GM21529 (cell line): ENCODE measurements around the gene BANP.
"Not testable (repeated sequence)": the region's sequence is repeated elsewhere in the genome, so short reads cannot be mapped to it uniquely, and the experiment has no call there.

Source experiments
- ATAC-seq: cut with Tn5 transposase; IDR thresholded peaks from one replicate; pipeline ENCODE4 v1.9.1; 2021; ENCODE audit not compliant: unreplicated experiment

Gene BANP

GRCh38 chr16:87950765-87951551 lies at the start of gene BANP:
BANP (plus strand) TSS chr16:87951434; CDS start chr16:87975116, 23,682 bp downstream.
- ATAC-seq, result peak; percentile 90

GRCh38 chr16:87904963-87905362 lies 46.3 kb upstream of the BANP start:
- not testable (repeated sequence) for ATAC-seq

- ATAC-seq, result not testable (repeated sequence)
Observed at GRCh38 chr16:87905521-87905920, 45.7 kb upstream of the BANP start.

- not testable (repeated sequence) for ATAC-seq
Observed at GRCh38 chr16:87908101-87908500, 43.1 kb upstream of the BANP start.

- peak; percentile 91 for ATAC-seq
Observed at GRCh38 chr16:87909203-87909935, 41.9 kb upstream of the BANP start.

GRCh38 chr16:87911106-87911763 lies 40.0 kb upstream of the BANP start:
- not testable (repeated sequence) for ATAC-seq

GRCh38 chr16:87912691-87913090 lies 38.5 kb upstream of the BANP start:
- ATAC-seq, result not testable (repeated sequence)

GRCh38 chr16:87914021-87914725 lies 37.1 kb upstream of the BANP start:
- not testable (repeated sequence) for ATAC-seq

- no peak for ATAC-seq
Observed at GRCh38 chr16:87914812-87915211, 36.4 kb upstream of the BANP start.

- ATAC-seq, result no peak
Observed at GRCh38 chr16:87917503-87917902, 33.7 kb upstream of the BANP start.

- ATAC-seq, result no peak
Observed at GRCh38 chr16:87918338-87918737, 32.9 kb upstream of the BANP start.

GRCh38 chr16:87918866-87919680 lies 32.2 kb upstream of the BANP start:
- ATAC-seq, result no peak

GRCh38 chr16:87919681-87919994 lies 31.6 kb upstream of the BANP start:
- ATAC-seq, result no peak

- no peak for ATAC-seq
Observed at GRCh38 chr16:87921236-87921773, 29.9 kb upstream of the BANP start.

GRCh38 chr16:87922250-87922871 lies 28.9 kb upstream of the BANP start:
- ATAC-seq, result no peak

- peak; percentile 74 for ATAC-seq
Observed at GRCh38 chr16:87924041-87924810, 27.0 kb upstream of the BANP start.

- ATAC-seq, result peak; percentile 7
Observed at GRCh38 chr16:87924811-87925670, 26.2 kb upstream of the BANP start.
